Keratinocyte (primary cell): ENCODE results near the gene GUK1. TPM values are rescaled to one million over a fixed set of nuclear protein-coding genes. Genes with fewer than 3 reads are reported as not detected.

Experiments
- DNase-seq: peaks from one replicate; pipeline ENCODE4 v3.0.0-alpha.2; 2011; ENCODE audit warnings: low read depth, missing footprints, low spot score
- FAIRE-seq: peaks from 2 replicates; lab custom pipeline; 2011; peaks lifted over from hg19 to GRCh38; lab: Jason Lieb, UNC
- H2AFZ ChIP-seq: 2 replicates; pipeline ENCODE4 v1.6.0; 2012; ENCODE audit warnings: low read length, control low read depth, inconsistent platforms; ENCODE audit not compliant: control insufficient read depth
- H3K27ac ChIP-seq: 2 replicates; pipeline ENCODE4 v1.5.1; 2011; ENCODE audit warnings: low read length; ENCODE audit not compliant: control insufficient read depth, insufficient read depth
- H3K27me3 ChIP-seq: 3 replicates; pipeline ENCODE4 v1.6.0; 2011; ENCODE audit warnings: low read length; ENCODE audit not compliant: control insufficient read depth, insufficient read depth; ENCODE audit errors: extremely low read depth
- H3K36me3 ChIP-seq, 2 experiments: 2 replicates in 1 of 2; 3 replicates in 1 of 2; pipeline ENCODE4 v1.5.1; 2011; ENCODE audit warnings: low read length in 2 of 2, mild to moderate bottlenecking in 1 of 2; ENCODE audit not compliant: control insufficient read depth in 2 of 2, insufficient read depth in 2 of 2; ENCODE audit errors: extremely low read depth in 1 of 2
- H3K4me1 ChIP-seq: 3 replicates; pipeline ENCODE4 v1.5.1; 2011; ENCODE audit warnings: low read length; ENCODE audit not compliant: control insufficient read depth, insufficient read depth; ENCODE audit errors: extremely low read depth
- H3K4me2 ChIP-seq: 3 replicates; pipeline ENCODE4 v1.6.0; 2011; ENCODE audit warnings: low read depth, low read length; ENCODE audit not compliant: control insufficient read depth, insufficient read depth; ENCODE audit errors: extremely low read depth
- H3K4me3 ChIP-seq, 3 experiments: fragments of 200-600 bp in 1 of 3; sonication (generic) in 1 of 3; 2 replicates in 2 of 3; 3 replicates in 1 of 3; pipeline ENCODE4 v1.5.1; 2011 to 2016; ENCODE audit warnings: low read length in 3 of 3, mild to moderate bottlenecking in 3 of 3, control low read depth in 2 of 3, inconsistent platforms in 1 of 3, low read depth in 1 of 3, mixed read lengths in 1 of 3, mixed run types in 1 of 3, moderate library complexity in 1 of 3; ENCODE audit not compliant: control insufficient read depth in 2 of 3, insufficient read depth in 2 of 3; ENCODE audit errors: extremely low read depth in 1 of 3
- H3K79me2 ChIP-seq: 2 replicates; pipeline ENCODE4 v1.6.0; 2012; ENCODE audit warnings: low read length; ENCODE audit not compliant: control insufficient read depth, insufficient read depth
- H3K9ac ChIP-seq: 3 replicates; pipeline ENCODE4 v1.6.0; 2011; ENCODE audit warnings: low read length; ENCODE audit not compliant: control insufficient read depth, insufficient read depth; ENCODE audit errors: extremely low read depth
- H3K9me1 ChIP-seq: 3 replicates; pipeline ENCODE4 v1.6.0; 2011; ENCODE audit warnings: low read length; ENCODE audit not compliant: control insufficient read depth, insufficient read depth; ENCODE audit errors: extremely low read depth
- H3K9me3 ChIP-seq: 2 replicates; pipeline ENCODE4 v1.5.1; 2012; ENCODE audit warnings: low read depth, low read length; ENCODE audit not compliant: control insufficient read depth
- H4K20me1 ChIP-seq: 3 replicates; pipeline ENCODE4 v1.6.0; 2011; ENCODE audit warnings: low read length; ENCODE audit not compliant: control insufficient read depth, insufficient read depth; ENCODE audit errors: extremely low read depth
- EZH2 ChIP-seq: IDR thresholded peaks from one replicate; pipeline ENCODE4 v1.6.1; 2012; ENCODE audit warnings: inconsistent platforms, mild to moderate bottlenecking, low read length, moderate library complexity
- dilution Hi-C: fragments of 300-500 bp; cut with MboI; formaldehyde crosslinking; loops from one replicate; pipeline ENCODE4 v1.7.0; 2020; ENCODE audit warnings: low sequenced_read_pairs; ENCODE audit not compliant: extremely low pct_ligation_motif_present
- polyA plus RNA-seq, 5 experiments: library from polyadenylated mRNA; depleted of rRNA in 3 of 5; stranded (reverse) in 3 of 5; stranded (forward) in 1 of 5; unstranded in 1 of 5; fragments of >200 nt; gene quantifications; 1 replicate in 1 of 5; 2 replicates in 3 of 5; 3 replicates in 1 of 5; pipeline versions ENCODE4 v1.2.1 to v1.2.3, GENCODE V29; 2011 to 2012; ENCODE audit warnings: missing spikeins in 2 of 5, low read depth in 1 of 5, low replicate concordance in 1 of 5
- TF ChIP-seq, protein P1 (sequence below), 3 experiments: IDR thresholded peaks in 1 of 3; conservative IDR thresholded peaks in 1 of 3; optimal IDR thresholded peaks in 1 of 3; 2 replicates in 2 of 3; 3 replicates in 1 of 3; pipeline versions ENCODE3 to v1.5.1; 2011; ENCODE audit warnings: low read length in 3 of 3, mild to moderate bottlenecking in 3 of 3, moderate library complexity in 2 of 3, control low read depth in 1 of 3, inconsistent platforms in 1 of 3; ENCODE audit not compliant: insufficient read depth in 2 of 3; ENCODE audit errors: extremely low read depth in 1 of 3

GUK1 gene
- polyA plus RNA-seq, 1 donor (not counting 4 experiments of a cell fraction or from before 2014, with no cell fraction given): 450 TPM

DNA sequence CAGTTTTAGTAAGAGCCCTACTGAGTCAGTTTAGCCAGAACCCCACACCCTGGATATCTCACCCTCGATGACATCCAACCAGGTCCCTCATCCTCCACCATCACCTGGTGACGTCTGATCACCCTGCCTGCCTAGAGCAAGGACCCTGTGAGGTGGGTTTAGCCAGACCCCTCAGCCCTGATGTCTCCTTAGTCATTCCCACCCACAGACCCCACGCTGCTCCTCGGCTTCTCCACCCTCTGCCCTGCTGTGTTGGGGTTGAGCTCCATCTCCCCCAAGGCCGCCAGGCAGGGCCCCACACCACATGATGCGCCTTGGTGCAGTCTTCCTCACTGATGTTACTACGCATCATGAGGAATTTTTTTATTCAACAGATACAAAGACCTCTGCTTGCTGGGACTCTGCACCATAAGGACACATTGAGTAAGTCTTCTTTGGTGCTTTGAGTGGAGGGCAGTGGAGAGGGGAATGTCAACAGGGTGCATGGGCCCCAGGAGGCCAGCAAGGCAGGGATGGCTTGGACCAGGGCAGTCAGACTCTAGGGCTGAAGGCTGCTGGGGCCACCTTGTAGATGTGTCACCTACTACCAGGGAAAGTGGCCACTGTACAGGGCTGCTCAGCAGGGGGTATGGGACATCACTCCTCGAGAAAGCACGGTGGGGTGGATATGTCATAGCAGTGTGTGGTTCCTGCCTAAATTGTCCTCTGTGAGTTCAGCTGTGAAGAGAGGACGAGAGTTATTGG is 23.9 kb downstream of the GUK1 start:
- TF ChIP-seq, protein P1, sequence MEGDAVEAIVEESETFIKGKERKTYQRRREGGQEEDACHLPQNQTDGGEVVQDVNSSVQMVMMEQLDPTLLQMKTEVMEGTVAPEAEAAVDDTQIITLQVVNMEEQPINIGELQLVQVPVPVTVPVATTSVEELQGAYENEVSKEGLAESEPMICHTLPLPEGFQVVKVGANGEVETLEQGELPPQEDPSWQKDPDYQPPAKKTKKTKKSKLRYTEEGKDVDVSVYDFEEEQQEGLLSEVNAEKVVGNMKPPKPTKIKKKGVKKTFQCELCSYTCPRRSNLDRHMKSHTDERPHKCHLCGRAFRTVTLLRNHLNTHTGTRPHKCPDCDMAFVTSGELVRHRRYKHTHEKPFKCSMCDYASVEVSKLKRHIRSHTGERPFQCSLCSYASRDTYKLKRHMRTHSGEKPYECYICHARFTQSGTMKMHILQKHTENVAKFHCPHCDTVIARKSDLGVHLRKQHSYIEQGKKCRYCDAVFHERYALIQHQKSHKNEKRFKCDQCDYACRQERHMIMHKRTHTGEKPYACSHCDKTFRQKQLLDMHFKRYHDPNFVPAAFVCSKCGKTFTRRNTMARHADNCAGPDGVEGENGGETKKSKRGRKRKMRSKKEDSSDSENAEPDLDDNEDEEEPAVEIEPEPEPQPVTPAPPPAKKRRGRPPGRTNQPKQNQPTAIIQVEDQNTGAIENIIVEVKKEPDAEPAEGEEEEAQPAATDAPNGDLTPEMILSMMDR (optimal IDR thresholded peaks at IDR 0.05 in 1 of 3, IDR thresholded peaks at IDR 0.05 in 1 of 3, conservative IDR thresholded peaks at IDR 0.05 in 1 of 3; ENCODE audit: extremely low read depth in 1 of 3, insufficient read depth in 2 of 3, low read length in 3 of 3): no peak
- no peak for TF ChIP-seq EZH2
- peaks cover 50% of the 10 kb centered on the region for H3K4me1 ChIP-seq
- peak overlapping the region; percentile 85 for H3K4me2 ChIP-seq
- no peaks in the 10 kb centered on the region for H3K27me3 ChIP-seq
- dilution Hi-C loops: no loop called here
- FAIRE-seq (no peak), DNase-seq (no peak)
- peaks cover 23% of the 10 kb centered on the region for H3K79me2 ChIP-seq
- no peaks in the 10 kb centered on the region for H3K9me3 ChIP-seq
- H3K4me3 ChIP-seq: no peak overlapping the region
- H3K9me1 ChIP-seq: no peaks in the 10 kb centered on the region
- peak overlapping the region; percentile 87 for H3K9ac ChIP-seq
- H4K20me1 ChIP-seq: no peaks in the 10 kb centered on the region
- H2AFZ ChIP-seq: no peak overlapping the region
- H3K36me3 ChIP-seq: no peaks in the 10 kb centered on the region
- peak overlapping the region; percentile 93 for H3K27ac ChIP-seq

GRCh38 chr1:228164561-228165371 is 24.7 kb downstream of the GUK1 start:
- H3K4me1 ChIP-seq: peaks cover 47% of the 10 kb centered on the region
- peak overlapping the region; percentile 90 for H3K4me2 ChIP-seq
- no peaks in the 10 kb centered on the region for H3K9me1 ChIP-seq
- peak overlapping the region; percentile 93 for H3K27ac ChIP-seq
- H3K9me3 ChIP-seq: no peaks in the 10 kb centered on the region
- H3K4me3 ChIP-seq: peak overlapping the region; percentile 25 to 67 (median 56)
- no peaks in the 10 kb centered on the region for H3K27me3 ChIP-seq
- peaks cover 25% of the 10 kb centered on the region for H3K79me2 ChIP-seq
- no peak for TF ChIP-seq EZH2
- TF ChIP-seq, protein P1 (optimal IDR thresholded peaks at IDR 0.05 in 1 of 3, IDR thresholded peaks at IDR 0.05 in 1 of 3, conservative IDR thresholded peaks at IDR 0.05 in 1 of 3; ENCODE audit: extremely low read depth in 1 of 3, insufficient read depth in 2 of 3, low read length in 3 of 3): no peak
- FAIRE-seq (no peak), DNase-seq (no peak)
- H2AFZ ChIP-seq: peak overlapping the region; percentile 69
- dilution Hi-C loops: no loop called here
- no peaks in the 10 kb centered on the region for H4K20me1 ChIP-seq
- no peaks in the 10 kb centered on the region for H3K36me3 ChIP-seq
- H3K9ac ChIP-seq: peak overlapping the region; percentile 75
